ENCODE results near the gene CHST6. TPM values are rescaled to one million over a fixed set of nuclear protein-coding genes. Genes with fewer than 3 reads are reported as not detected.

Gene CHST6
- total and polyA plus RNA-seq, 2 donors (not counting 3 experiments of a cell fraction or from before 2014, with no cell fraction given), result 0.26 to 0.60 TPM

- H3K27ac ChIP-seq (ENCODE audit: insufficient read depth, low read depth, low read length), result no peak overlapping the region
- no peaks in the 10 kb centered on the region for H3K4me1 ChIP-seq (ENCODE audit: control insufficient read depth, extremely low read depth, insufficient read depth, low read length)
- no peak overlapping the region for H2AFZ ChIP-seq (ENCODE audit: low read depth, low read length)
- H3K36me3 ChIP-seq (ENCODE audit: control insufficient read depth in 2 of 2, extremely low read depth in 1 of 2, insufficient read depth in 2 of 2, low read length in 2 of 2), result no peaks in the 10 kb centered on the region
- no peaks in the 10 kb centered on the region for H4K20me1 ChIP-seq (replicated peaks; ENCODE audit: control insufficient read depth, extremely low read depth, insufficient read depth, low read length)
- FAIRE-seq (no peak), DNase-seq (ENCODE audit: low read depth, low spot score) (no peak)
- TF ChIP-seq POLR2AphosphoS5 (IDR thresholded peaks at IDR 0.05; ENCODE audit: insufficient read depth, low read depth, low read length), result no peak
- TF ChIP-seq GATA2 (IDR thresholded peaks at IDR 0.05; ENCODE audit: insufficient read depth, insufficient read length, low read depth, low read length), result no peak
- TF ChIP-seq EZH2 (IDR thresholded peaks at IDR 0.05; ENCODE audit: borderline replicate concordance, low read depth, low read length, severe bottlenecking), result no peak
- no peak for TF ChIP-seq JUN (IDR thresholded peaks at IDR 0.05; ENCODE audit: borderline replicate concordance, insufficient read depth, insufficient read length, low read depth)
- TF ChIP-seq, protein P1, sequence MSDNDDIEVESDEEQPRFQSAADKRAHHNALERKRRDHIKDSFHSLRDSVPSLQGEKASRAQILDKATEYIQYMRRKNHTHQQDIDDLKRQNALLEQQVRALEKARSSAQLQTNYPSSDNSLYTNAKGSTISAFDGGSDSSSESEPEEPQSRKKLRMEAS (IDR thresholded peaks at IDR 0.05; ENCODE audit: insufficient read depth, insufficient read length), result no peak
- no peak for TF ChIP-seq MYC (IDR thresholded peaks at IDR 0.05; ENCODE audit: low read depth, low read length)
- TF ChIP-seq FOS (IDR thresholded peaks at IDR 0.05; ENCODE audit: borderline replicate concordance, insufficient read depth, low read length), result no peak
- H3K9me3 ChIP-seq (replicated peaks; ENCODE audit: control insufficient read depth, insufficient read depth, low read length), result no peaks in the 10 kb centered on the region
- no peaks in the 10 kb centered on the region for H3K27me3 ChIP-seq (ENCODE audit: control insufficient read depth in 2 of 2, insufficient read depth in 2 of 2, low read length in 2 of 2)
- ChIA-PET CTCF (interaction anchor here (0.7 to 1.0 kb wide), 3 partner anchors 13 to 21 kb away, joined by 3 to 4 read pairs (median 3); no protein-coding TSS in a partner anchor), POLR2A (no interaction called here)
- H3K4me2 ChIP-seq (ENCODE audit: insufficient read depth, low read length), result no peak overlapping the region
- no TSS peak for BruUV-seq (replicated peaks)
- H3K9me1 ChIP-seq (replicated peaks; ENCODE audit: control insufficient read depth, extremely low read depth, insufficient read depth, low read length), result no peaks in the 10 kb centered on the region
- H3K4me3 ChIP-seq (replicated peaks in 1 of 3; ENCODE audit: insufficient read depth in 1 of 3, low read depth in 1 of 3, low read length in 3 of 3), result no peak overlapping the region
- no peak overlapping the region for H3K9ac ChIP-seq (replicated peaks; ENCODE audit: extremely low read depth, insufficient read depth, low read length)
- intact Hi-C loops (cut with micrococcal nuclease) (no loop called here), dilution Hi-C loops (cut with MboI; ENCODE audit: extremely low pct_ligation_motif_present, low sequenced_read_pairs) (no loop called here)
- no peaks in the 10 kb centered on the region for H3K79me2 ChIP-seq (ENCODE audit: control insufficient read depth, insufficient read depth, low read length)
Observed at GRCh38 chr16:75537776-75538175, 42.5 kb upstream of the CHST6 start.

- Histone ChIP-seq H3K4me1 (ENCODE audit: control insufficient read depth, extremely low read depth, insufficient read depth, low read length) (no peaks in the 10 kb centered on the region), H3K9ac (replicated peaks; ENCODE audit: extremely low read depth, insufficient read depth, low read length) (no peak within 1 kb of the TSS), H3K9me1 (replicated peaks; ENCODE audit: control insufficient read depth, extremely low read depth, insufficient read depth, low read length) (no peaks in the 10 kb centered on the region), H3K36me3 (ENCODE audit: control insufficient read depth in 2 of 2, extremely low read depth in 1 of 2, insufficient read depth in 2 of 2, low read length in 2 of 2) (no peaks in the 10 kb centered on the region), H3K4me2 (ENCODE audit: insufficient read depth, low read length) (no peak within 1 kb of the TSS), H3K4me3 (replicated peaks in 1 of 3; ENCODE audit: insufficient read depth in 1 of 3, low read depth in 1 of 3, low read length in 3 of 3) (no peak within 1 kb of the TSS), H4K20me1 (replicated peaks; ENCODE audit: control insufficient read depth, extremely low read depth, insufficient read depth, low read length) (no peaks in the 10 kb centered on the region), H3K27ac (ENCODE audit: insufficient read depth, low read depth, low read length) (no peak within 1 kb of the TSS), H2AFZ (ENCODE audit: low read depth, low read length) (no peak within 1 kb of the TSS), H3K9me3 (replicated peaks; ENCODE audit: control insufficient read depth, insufficient read depth, low read length) (no peaks in the 10 kb centered on the region), H3K27me3 (ENCODE audit: control insufficient read depth in 2 of 2, insufficient read depth in 2 of 2, low read length in 2 of 2) (no peaks in the 10 kb centered on the region), H3K79me2 (ENCODE audit: control insufficient read depth, insufficient read depth, low read length) (no peaks in the 10 kb centered on the region)
- DNase-seq (ENCODE audit: low read depth, low spot score) (no peak), FAIRE-seq (no peak)
- intact Hi-C loops (cut with micrococcal nuclease) (no loop called here), dilution Hi-C loops (cut with MboI; ENCODE audit: extremely low pct_ligation_motif_present, low sequenced_read_pairs) (no loop called here)
- TF ChIP-seq JUN (IDR thresholded peaks at IDR 0.05; ENCODE audit: borderline replicate concordance, insufficient read depth, insufficient read length, low read depth) (no peak), POLR2AphosphoS5 (IDR thresholded peaks at IDR 0.05; ENCODE audit: insufficient read depth, low read depth, low read length) (no peak), CTCF (IDR thresholded peaks at IDR 0.05; ENCODE audit: extremely low read depth in 1 of 2, insufficient read depth in 1 of 2, low read depth in 1 of 2, low read length in 2 of 2) (no peak), FOS (IDR thresholded peaks at IDR 0.05; ENCODE audit: borderline replicate concordance, insufficient read depth, low read length) (no peak), GATA2 (IDR thresholded peaks at IDR 0.05; ENCODE audit: insufficient read depth, insufficient read length, low read depth, low read length) (no peak), MYC (IDR thresholded peaks at IDR 0.05; ENCODE audit: low read depth, low read length) (no peak), EZH2 (IDR thresholded peaks at IDR 0.05; ENCODE audit: borderline replicate concordance, low read depth, low read length, severe bottlenecking) (no peak)
- TF ChIP-seq, protein P1 (IDR thresholded peaks at IDR 0.05; ENCODE audit: insufficient read depth, insufficient read length), result no peak
- BruUV-seq (replicated peaks), result no TSS peak
- CTCF ChIA-PET, result interaction anchor here (1.6 to 2.2 kb wide), 2 partner anchors 15 to 19 kb away, joined by 4 to 16 read pairs; no protein-coding TSS in a partner anchor
- POLR2A ChIA-PET, result no interaction called here
Observed at GRCh38 chr16:75535901-75536300, 40.7 kb upstream of the CHST6 start, which contains the start of gene CHST5. Gene CHST5 (minus strand): TSS chr16:75536108. CDS start chr16:75530384, 5,724 bp downstream.
